GM23338 (cell line): ENCODE measurements around the gene TMEM25. TPM values are rescaled to one million over a fixed set of nuclear protein-coding genes. Genes with fewer than 3 reads are reported as not detected.

Source experiments
- ATAC-seq: fragments of 200-7000 bp; cut with Tn5 transposase; 3 replicates; pipeline ENCODE4 v1.9.1; 2020
- DNase-seq: peaks from one replicate; pipeline ENCODE4 v3.0.0-alpha.2; 2015; ENCODE audit warnings: low spot score
- H2AFZ ChIP-seq: fragments of 200-600 bp; sonication (generic); 2 replicates; pipeline ENCODE4 v1.8.0; 2016; ENCODE audit warnings: antibody characterized with exemption, mild to moderate bottlenecking, moderate library complexity
- H3F3A ChIP-seq: fragments of 200-600 bp; sonication (generic); replicated peaks from 2 replicates; pipeline ENCODE4 v1.8.0; 2017; ENCODE audit warnings: antibody characterized with exemption, mixed run types, low read depth
- H3K27ac ChIP-seq: fragments of 200-600 bp; sonication (generic); 2 replicates; pipeline ENCODE4 v1.6.1; 2016; ENCODE audit warnings: low read depth
- H3K27me3 ChIP-seq: fragments of 200-600 bp; sonication (generic); 2 replicates; pipeline ENCODE4 v1.8.0; 2016; ENCODE audit warnings: mild to moderate bottlenecking, mixed run types, moderate library complexity; ENCODE audit not compliant: insufficient read depth
- H3K36me3 ChIP-seq: fragments of 200-600 bp; sonication (generic); 2 replicates; pipeline ENCODE4 v1.8.0; 2016; ENCODE audit warnings: mild to moderate bottlenecking; ENCODE audit not compliant: insufficient read depth
- H3K4me1 ChIP-seq: fragments of 200-600 bp; sonication (generic); 2 replicates; pipeline ENCODE4 v1.8.0; 2016; ENCODE audit warnings: mild to moderate bottlenecking, moderate library complexity; ENCODE audit not compliant: insufficient read depth
- H3K4me2 ChIP-seq: fragments of 200-600 bp; sonication (generic); 2 replicates; pipeline ENCODE4 v1.7.1; 2017; ENCODE audit warnings: mixed run types
- H3K4me3 ChIP-seq: fragments of 200-600 bp; sonication (generic); 2 replicates; pipeline ENCODE4 v1.6.1; 2016; ENCODE audit warnings: mixed run types
- H3K79me2 ChIP-seq: fragments of 200-600 bp; sonication (generic); replicated peaks from 2 replicates; pipeline ENCODE4 v1.8.0; 2017; ENCODE audit warnings: mild to moderate bottlenecking; ENCODE audit not compliant: insufficient read depth
- H3K9me2 ChIP-seq: fragments of 200-600 bp; sonication (generic); 2 replicates; pipeline ENCODE4 v1.8.0; 2017; ENCODE audit not compliant: insufficient read depth
- H4K20me1 ChIP-seq: fragments of 200-600 bp; sonication (generic); replicated peaks from 2 replicates; pipeline ENCODE4 v1.8.0; 2017; ENCODE audit warnings: mild to moderate bottlenecking; ENCODE audit not compliant: insufficient read depth
- H3K27ac Mint-ChIP-seq: 2 replicates; pipeline ENCODE4 v1.8.0; 2020; ENCODE audit warnings: inconsistent platforms, mild to moderate bottlenecking, moderate library complexity, mixed read lengths
- H3K27me3 Mint-ChIP-seq: 3 replicates; pipeline ENCODE4 v1.8.0; 2022; ENCODE audit warnings: low read depth, mild to moderate bottlenecking, moderate library complexity, mixed read lengths, inconsistent platforms; ENCODE audit not compliant: insufficient read depth, poor library complexity
- H3K36me3 Mint-ChIP-seq: 3 replicates; pipeline ENCODE4 v1.8.0; 2021; ENCODE audit warnings: low read depth, mild to moderate bottlenecking, inconsistent platforms, moderate library complexity, mixed read lengths
- H3K4me1 Mint-ChIP-seq: 3 replicates; pipeline ENCODE4 v1.8.0; 2020; ENCODE audit warnings: mild to moderate bottlenecking, inconsistent platforms, mixed read lengths
- H3K4me3 Mint-ChIP-seq: 3 replicates; pipeline ENCODE4 v1.8.0; 2021; ENCODE audit warnings: moderate library complexity, mild to moderate bottlenecking, inconsistent platforms, mixed read lengths
- H3K9me3 Mint-ChIP-seq: 3 replicates; pipeline ENCODE4 v1.8.0; 2020; ENCODE audit warnings: moderate library complexity, mild to moderate bottlenecking, inconsistent platforms, mixed read lengths
- CREB1 ChIP-seq: fragments of 250-450 bp; sonication (Bioruptor Pico); IDR thresholded peaks from 2 replicates; pipeline ENCODE4 v1.5.0; 2020; ENCODE audit warnings: low read depth, mild to moderate bottlenecking, moderate library complexity
- EZH2 ChIP-seq: fragments of 200-600 bp; sonication (generic); IDR thresholded peaks from one replicate; pipeline ENCODE4 v1.8.0; 2017; ENCODE audit warnings: antibody characterized with exemption, mild to moderate bottlenecking, low read depth; ENCODE audit not compliant: unreplicated experiment
- EZH2phosphoT487 ChIP-seq: fragments of 200-600 bp; sonication (generic); IDR thresholded peaks from one replicate; pipeline ENCODE4 v1.8.1; 2018; ENCODE audit warnings: antibody characterized with exemption; ENCODE audit not compliant: unreplicated experiment
- JUNB ChIP-seq: IDR thresholded peaks from one replicate; pipeline ENCODE4 v1.6.1; 2016; ENCODE audit warnings: antibody characterized with exemption; ENCODE audit not compliant: unreplicated experiment
- NANOG ChIP-seq: IDR thresholded peaks from 2 replicates; pipeline ENCODE4 v1.6.1; 2016; ENCODE audit warnings: antibody characterized with exemption, borderline replicate concordance
- POLR2AphosphoS5 ChIP-seq: IDR thresholded peaks from 2 replicates; pipeline ENCODE4 v1.6.1; 2016; ENCODE audit warnings: antibody characterized with exemption, low read depth
- REST ChIP-seq: IDR thresholded peaks from one replicate; pipeline ENCODE4 v1.6.1; 2018; ENCODE audit warnings: antibody characterized with exemption; ENCODE audit not compliant: unreplicated experiment
- STAT1 ChIP-seq: IDR thresholded peaks from one replicate; pipeline ENCODE4 v1.6.1; 2016; ENCODE audit warnings: antibody characterized with exemption; ENCODE audit not compliant: unreplicated experiment
- ZNF114 ChIP-seq: fragments of 250-450 bp; sonication (Bioruptor Pico); IDR thresholded peaks from 2 replicates; pipeline ENCODE4 v1.5.0; 2020; ENCODE audit warnings: mild to moderate bottlenecking, moderate library complexity
- ZNF331 ChIP-seq: fragments of 250-450 bp; sonication (Bioruptor Pico); IDR thresholded peaks from 2 replicates; pipeline ENCODE4 v1.5.0; 2020; ENCODE audit warnings: low read depth, mild to moderate bottlenecking, moderate library complexity
- ZNF462 ChIP-seq: fragments of 250-450 bp; sonication (Bioruptor Pico); IDR thresholded peaks from 2 replicates; pipeline ENCODE4 v1.5.0; 2020; ENCODE audit warnings: mild to moderate bottlenecking, moderate library complexity
- polyA plus RNA-seq: library from polyadenylated mRNA; unstranded; fragments of >200 nt; fragmentation: Nextera tagmentation; extraction: Ambion mirVana; gene quantifications from 2 replicates; pipeline ENCODE4 v1.2.1, GENCODE V29; 2016
- total RNA-seq: library from RNA; depleted of rRNA; stranded (reverse); fragments of >200 nt; shearing (Covaris generic); gene quantifications from 2 replicates; pipeline ENCODE4 v1.2.3, GENCODE V29; 2014
- TF ChIP-seq, protein P1 (sequence below), 2 experiments: fragments of 200-600 bp in 1 of 2; sonication (generic) in 1 of 2; conservative IDR thresholded peaks; 2 replicates each; pipeline versions ENCODE4 v1.5.1 to v1.6.1; 2016 to 2017; ENCODE audit warnings: antibody characterized with exemption in 2 of 2, low read depth in 2 of 2, mild to moderate bottlenecking in 2 of 2, moderate library complexity in 1 of 2
- TF ChIP-seq, protein P2 (sequence below): IDR thresholded peaks from 2 replicates; pipeline ENCODE4 v1.6.1; 2016; ENCODE audit warnings: antibody characterized with exemption

The TMEM25 gene
- total and polyA plus RNA-seq, 2 experiments from 2014 or later: 11.7 to 17.7 TPM

DNA sequence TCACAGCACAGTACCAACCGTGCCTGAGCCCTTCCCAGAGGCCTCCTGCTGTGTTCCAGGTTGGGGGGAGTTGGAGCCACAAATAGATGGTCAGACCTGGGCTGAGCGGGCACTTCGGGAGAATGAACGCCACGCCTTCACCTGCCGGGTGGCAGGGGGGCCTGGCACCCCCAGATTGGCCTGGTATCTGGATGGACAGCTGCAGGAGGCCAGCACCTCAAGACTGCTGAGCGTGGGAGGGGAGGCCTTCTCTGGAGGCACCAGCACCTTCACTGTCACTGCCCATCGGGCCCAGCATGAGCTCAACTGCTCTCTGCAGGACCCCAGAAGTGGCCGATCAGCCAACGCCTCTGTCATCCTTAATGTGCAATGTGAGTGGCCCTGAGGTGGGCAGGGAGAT, 1.1 kb downstream of the TMEM25 start:
- peaks cover 14% of the 10 kb centered on the region for H3K27me3 Mint-ChIP-seq
- no peaks in the 10 kb centered on the region for H3K9me3 Mint-ChIP-seq
- peak overlapping the region; percentile 99 for H3K4me3 ChIP-seq
- no peak overlapping the region; the same call in 1 of the 2 replicates for H3K27ac Mint-ChIP-seq
- H3K9me2 ChIP-seq: no peaks in the 10 kb centered on the region; the same call in 1 of the 2 replicates
- H3F3A ChIP-seq: peaks cover 21% of the 10 kb centered on the region; the same call in 1 of the 2 replicates
- no peaks in the 10 kb centered on the region for H4K20me1 ChIP-seq
- peak overlapping the region; percentile 88 for H3K4me2 ChIP-seq
- no peaks in the 10 kb centered on the region; the same call in 2 of the 3 replicates for H3K36me3 Mint-ChIP-seq
- H3K4me1 ChIP-seq: peaks cover 13% of the 10 kb centered on the region
- no peaks in the 10 kb centered on the region for H3K36me3 ChIP-seq
- H3K27ac ChIP-seq: no peak overlapping the region
- peaks cover 6% of the 10 kb centered on the region; the same call in 1 of the 2 replicates for H3K27me3 ChIP-seq
- peaks cover 24% of the 10 kb centered on the region for H3K4me1 Mint-ChIP-seq
- ATAC-seq: no peak
- no peak for DNase-seq
- peak overlapping the region; percentile 92 for H3K4me3 Mint-ChIP-seq
- H3K79me2 ChIP-seq: no peaks in the 10 kb centered on the region
- H2AFZ ChIP-seq: no peak overlapping the region
- TF ChIP-seq, protein P1, sequence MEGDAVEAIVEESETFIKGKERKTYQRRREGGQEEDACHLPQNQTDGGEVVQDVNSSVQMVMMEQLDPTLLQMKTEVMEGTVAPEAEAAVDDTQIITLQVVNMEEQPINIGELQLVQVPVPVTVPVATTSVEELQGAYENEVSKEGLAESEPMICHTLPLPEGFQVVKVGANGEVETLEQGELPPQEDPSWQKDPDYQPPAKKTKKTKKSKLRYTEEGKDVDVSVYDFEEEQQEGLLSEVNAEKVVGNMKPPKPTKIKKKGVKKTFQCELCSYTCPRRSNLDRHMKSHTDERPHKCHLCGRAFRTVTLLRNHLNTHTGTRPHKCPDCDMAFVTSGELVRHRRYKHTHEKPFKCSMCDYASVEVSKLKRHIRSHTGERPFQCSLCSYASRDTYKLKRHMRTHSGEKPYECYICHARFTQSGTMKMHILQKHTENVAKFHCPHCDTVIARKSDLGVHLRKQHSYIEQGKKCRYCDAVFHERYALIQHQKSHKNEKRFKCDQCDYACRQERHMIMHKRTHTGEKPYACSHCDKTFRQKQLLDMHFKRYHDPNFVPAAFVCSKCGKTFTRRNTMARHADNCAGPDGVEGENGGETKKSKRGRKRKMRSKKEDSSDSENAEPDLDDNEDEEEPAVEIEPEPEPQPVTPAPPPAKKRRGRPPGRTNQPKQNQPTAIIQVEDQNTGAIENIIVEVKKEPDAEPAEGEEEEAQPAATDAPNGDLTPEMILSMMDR (conservative IDR thresholded peaks at IDR 0.05; ENCODE audit: low read depth in 2 of 2): no peak
- no peak for TF ChIP-seq POLR2AphosphoS5
- TF ChIP-seq STAT1: no peak
- TF ChIP-seq, protein P2, sequence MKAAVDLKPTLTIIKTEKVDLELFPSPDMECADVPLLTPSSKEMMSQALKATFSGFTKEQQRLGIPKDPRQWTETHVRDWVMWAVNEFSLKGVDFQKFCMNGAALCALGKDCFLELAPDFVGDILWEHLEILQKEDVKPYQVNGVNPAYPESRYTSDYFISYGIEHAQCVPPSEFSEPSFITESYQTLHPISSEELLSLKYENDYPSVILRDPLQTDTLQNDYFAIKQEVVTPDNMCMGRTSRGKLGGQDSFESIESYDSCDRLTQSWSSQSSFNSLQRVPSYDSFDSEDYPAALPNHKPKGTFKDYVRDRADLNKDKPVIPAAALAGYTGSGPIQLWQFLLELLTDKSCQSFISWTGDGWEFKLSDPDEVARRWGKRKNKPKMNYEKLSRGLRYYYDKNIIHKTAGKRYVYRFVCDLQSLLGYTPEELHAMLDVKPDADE: no peak
- TF ChIP-seq CREB1: no peak
- no peak for TF ChIP-seq REST
- TF ChIP-seq EZH2: no peak
- no peak for TF ChIP-seq ZNF331 (CRISPR knock-in tag)
- TF ChIP-seq JUNB: no peak
- no peak for TF ChIP-seq ZNF114 (CRISPR knock-in tag)
- TF ChIP-seq ZNF462: no peak
- TF ChIP-seq EZH2phosphoT487: no peak
- no peak for TF ChIP-seq NANOG
